GM18505 (cell line): ENCODE results near the gene DRC7.

Experiments
- ATAC-seq: cut with Tn5 transposase; IDR thresholded peaks from one replicate; pipeline ENCODE4 v1.9.1; 2021; ENCODE audit not compliant: unreplicated experiment
- POLR2A ChIP-seq: IDR thresholded peaks from 4 replicates; pipeline ENCODE4 v1.6.1; 2011; ENCODE audit warnings: borderline replicate concordance; ENCODE audit not compliant: insufficient read depth, insufficient read length; ENCODE audit errors: extremely low read depth

The DRC7 gene

GRCh38 chr16:57651344-57652333 lies 43.0 kb upstream of the DRC7 start:
- ATAC-seq, result no peak
- TF ChIP-seq POLR2A, result no peak

- ATAC-seq, result no peak
- no peak for TF ChIP-seq POLR2A
Observed at GRCh38 chr16:57652695-57653471, 41.7 kb upstream of the DRC7 start.

- no peak for TF ChIP-seq POLR2A
- no peak for ATAC-seq
Observed at GRCh38 chr16:57653936-57654335, 40.7 kb upstream of the DRC7 start.

- no peak for ATAC-seq
- no peak for TF ChIP-seq POLR2A
Observed at GRCh38 chr16:57656342-57656955, 38.2 kb upstream of the DRC7 start.

- no peak for TF ChIP-seq POLR2A
Observed at GRCh38 chr16:57657228-57657627, 37.4 kb upstream of the DRC7 start.

GRCh38 chr16:57658130-57658877 lies 36.3 kb upstream of the DRC7 start:
- TF ChIP-seq POLR2A, result no peak
- no peak for ATAC-seq

More at GRCh38 chr16:57657228-57657627, 37.4 kb upstream of the DRC7 start:
- no peak for ATAC-seq

GRCh38 chr16:57658878-57659674 lies 35.5 kb upstream of the DRC7 start:
- TF ChIP-seq POLR2A, result no peak
- no peak for ATAC-seq

GRCh38 chr16:57660715-57661463 lies 33.7 kb upstream of the DRC7 start:
- ATAC-seq, result no peak
- TF ChIP-seq POLR2A, result no peak

GRCh38 chr16:57661510-57661909 lies 33.1 kb upstream of the DRC7 start:
- ATAC-seq, result no peak
- no peak for TF ChIP-seq POLR2A

GRCh38 chr16:57661936-57662906 lies 32.4 kb upstream of the DRC7 start:
- no peak for TF ChIP-seq POLR2A
- no peak for ATAC-seq
